ENCODE results near the gene ACSL5.

GRCh38 chr10:112434988-112435619 lies 61.2 kb downstream of the ACSL5 start:
- TF ChIP-seq POLR2A (IDR thresholded peaks at IDR 0.05) = no peak
- TF ChIP-seq CTCF (IDR thresholded peaks at IDR 0.05) = peak in 1 of 3 donors; percentile 10
- TF ChIP-seq EP300 (IDR thresholded peaks at IDR 0.05) = no peak
